Cerebellar cortex (tissue), 1 donor: ENCODE measurements around the gene LAPTM5.
A peak's percentile ranks its signal among the peaks of the same experiment; 100 is the strongest.

Experiments
- DNase-seq: peaks from one replicate; pipeline ENCODE4 v3.0.0-alpha.2; 2015; ENCODE audit warnings: low spot score

The LAPTM5 gene

GRCh38 chr1:30714536-30715090, 43.0 kb downstream of the LAPTM5 start:
- no peak for DNase-seq

GRCh38 chr1:30714025-30714424, 43.5 kb downstream of the LAPTM5 start:
- no peak for DNase-seq

- no peak for DNase-seq
These were observed 44.3 kb downstream of the LAPTM5 start for GRCh38 chr1:30713311-30713710.

GRCh38 chr1:30712583-30712982, 45.0 kb downstream of the LAPTM5 start:
- DNase-seq, result no peak

GRCh38 chr1:30710407-30710806, 47.2 kb downstream of the LAPTM5 start:
- DNase-seq, result no peak

GRCh38 chr1:30708361-30708728, 49.2 kb downstream of the LAPTM5 start:
- no peak for DNase-seq

- DNase-seq, result peak; percentile 77
These were observed 49.9 kb downstream of the LAPTM5 start for GRCh38 chr1:30707412-30708360.

GRCh38 chr1:30706528-30706927, 51.0 kb downstream of the LAPTM5 start:
- no peak for DNase-seq

- DNase-seq, result no peak
These were observed 51.9 kb downstream of the LAPTM5 start for GRCh38 chr1:30705698-30706097.

- no peak for DNase-seq
These were observed 52.6 kb downstream of the LAPTM5 start for GRCh38 chr1:30704765-30705509.

GRCh38 chr1:30704271-30704670, 53.3 kb downstream of the LAPTM5 start:
- no peak for DNase-seq

- no peak for DNase-seq
These were observed 54.8 kb downstream of the LAPTM5 start for GRCh38 chr1:30702823-30703222.

GRCh38 chr1:30701258-30701633, 56.3 kb downstream of the LAPTM5 start:
- DNase-seq, result no peak

- no peak for DNase-seq
These were observed 56.9 kb downstream of the LAPTM5 start for GRCh38 chr1:30700528-30701257.

GRCh38 chr1:30699762-30700161, 57.8 kb downstream of the LAPTM5 start:
- DNase-seq, result no peak

- DNase-seq, result no peak
These were observed 59.1 kb downstream of the LAPTM5 start for GRCh38 chr1:30698401-30698981.

- no peak for DNase-seq
These were observed 59.8 kb downstream of the LAPTM5 start for GRCh38 chr1:30697571-30698376.

- no peak for DNase-seq
These were observed 60.7 kb downstream of the LAPTM5 start for GRCh38 chr1:30696831-30697230.

GRCh38 chr1:30695439-30695841, 62.1 kb downstream of the LAPTM5 start:
- no peak for DNase-seq

- no peak for DNase-seq
These were observed 63.0 kb downstream of the LAPTM5 start for GRCh38 chr1:30694280-30695175.
